A549 (cell line): ENCODE data around the gene MEF2C. TPM values are rescaled to one million over a fixed set of nuclear protein-coding genes. Genes with fewer than 3 reads are reported as not detected.

Source experiments
- ATAC-seq, 2 experiments: fragments of 200-7000 bp in 1 of 2; fragments of >200 bp in 1 of 2; cut with Nextera tagmentation in 1 of 2; cut with Tn5 transposase in 1 of 2; 3 replicates each; pipeline versions ENCODE4 v1.8.0 to v1.9.1; 2018 to 2020; ENCODE audit warnings: mild to moderate bottlenecking in 1 of 2, moderate library complexity in 1 of 2
- CTCF ChIA-PET: fragments of 300-600 bp; sonication (Branson Sonifier 250); formaldehyde crosslinking; extraction: SDS; loops from one replicate; lab custom pipeline; 2021; ENCODE audit warnings: antibody characterized with exemption, inconsistent platforms; lab: Yijun Ruan, JAX
- POLR2A ChIA-PET: fragments of 350-600 bp; formaldehyde crosslinking; extraction: SDS; loops from one replicate; lab custom pipeline; 2021; ENCODE audit warnings: antibody characterized with exemption, inconsistent platforms; lab: Yijun Ruan, JAX
- DNase-seq, 2 experiments: peaks; one replicate each; pipeline versions ENCODE4 v3.0.0 to v3.0.0-alpha.2; 2011 to 2016; ENCODE audit warnings: low read depth in 1 of 2, low spot score in 1 of 2
- FAIRE-seq: peaks from 2 replicates; lab custom pipeline; 2011; peaks lifted over from hg19 to GRCh38; lab: Jason Lieb, UNC
- H3K27ac ChIP-seq, 2 experiments: fragments of >200 bp; sonication (Bioruptor Twin); formaldehyde crosslinking; 3 replicates each; pipeline ENCODE4 v1.5.1; 2016 to 2017
- H3K4me1 ChIP-seq: fragments of >200 bp; sonication (Bioruptor Twin); formaldehyde crosslinking; 3 replicates; pipeline ENCODE4 v1.6.1; 2016
- H3K4me2 ChIP-seq: fragments of >200 bp; sonication (Bioruptor Twin); formaldehyde crosslinking; 3 replicates; pipeline ENCODE4 v1.6.1; 2016
- H3K4me3 ChIP-seq: fragments of >200 bp; sonication (Bioruptor Twin); formaldehyde crosslinking; 3 replicates; pipeline ENCODE4 v1.5.1; 2016
- H3K9me3 ChIP-seq: fragments of >200 bp; sonication (Bioruptor Twin); formaldehyde crosslinking; 3 replicates; pipeline ENCODE4 v1.6.1; 2016
- BHLHE40 ChIP-seq: IDR thresholded peaks from 2 replicates; pipeline ENCODE4 v1.6.1; 2012; ENCODE audit warnings: low read depth, low read length, inconsistent platforms
- CBX2 ChIP-seq: fragments of 200-600 bp; sonication (generic); IDR thresholded peaks from 2 replicates; pipeline ENCODE4 v1.6.1; 2016; ENCODE audit warnings: low read depth, mild to moderate bottlenecking, borderline replicate concordance
- CBX8 ChIP-seq: fragments of 200-600 bp; sonication (generic); IDR thresholded peaks from 2 replicates; pipeline ENCODE4 v1.6.1; 2016
- CEBPB ChIP-seq, 2 experiments: fragments of >200 bp in 1 of 2; sonication (Bioruptor Twin) in 1 of 2; formaldehyde crosslinking in 1 of 2; IDR thresholded peaks; 2 replicates each; pipeline ENCODE4 v1.6.1; 2012 to 2016
- CHD4 ChIP-seq: fragments of 200-600 bp; sonication (generic); IDR thresholded peaks from 2 replicates; pipeline ENCODE4 v1.6.1; 2016; ENCODE audit warnings: antibody characterized with exemption, mild to moderate bottlenecking, borderline replicate concordance
- EHF ChIP-seq: fragments of 250-450 bp; sonication (Bioruptor Pico); IDR thresholded peaks from 2 replicates; pipeline ENCODE4 v1.5.0; 2020; ENCODE audit warnings: mild to moderate bottlenecking
- EHMT2 ChIP-seq: fragments of 200-600 bp; sonication (generic); IDR thresholded peaks from 2 replicates; pipeline ENCODE4 v1.6.1; 2016; ENCODE audit warnings: antibody characterized with exemption, low read depth, mild to moderate bottlenecking, moderate library complexity
- EP300 ChIP-seq, 2 experiments: fragments of >200 bp; sonication (Bioruptor Twin); formaldehyde crosslinking; IDR thresholded peaks; 2 replicates in 1 of 2; 3 replicates in 1 of 2; pipeline ENCODE4 v1.6.1; 2016 to 2017
- ESRRA ChIP-seq: fragments of 150-350 bp; IDR thresholded peaks from 2 replicates; pipeline ENCODE4 v1.6.1; 2014; ENCODE audit warnings: mild to moderate bottlenecking, low read length, borderline replicate concordance
- FOSL2 ChIP-seq, 2 experiments: fragments of 450-650 bp in 1 of 2; fragments of >200 bp in 1 of 2; sonication (Bioruptor Twin) in 1 of 2; formaldehyde crosslinking; IDR thresholded peaks; 2 replicates each; pipeline versions ENCODE4 v1.5.0 to v1.6.1; 2016 to 2020; ENCODE audit warnings: mild to moderate bottlenecking in 1 of 2, moderate library complexity in 1 of 2
- HOXA7 ChIP-seq: fragments of 250-450 bp; sonication (Bioruptor Pico); IDR thresholded peaks from 2 replicates; pipeline ENCODE4 v1.5.0; 2020; ENCODE audit warnings: mild to moderate bottlenecking, moderate library complexity
- JUNB ChIP-seq: fragments of >200 bp; sonication (Bioruptor Twin); formaldehyde crosslinking; IDR thresholded peaks from 2 replicates; pipeline ENCODE4 v1.6.1; 2016
- KDM1A ChIP-seq: fragments of 200-600 bp; sonication (generic); IDR thresholded peaks from 2 replicates; pipeline ENCODE4 v1.6.1; 2016; ENCODE audit warnings: low read depth, mild to moderate bottlenecking
- NFE2L2 ChIP-seq: fragments of 150-350 bp; conservative IDR thresholded peaks from 2 replicates; pipeline ENCODE4 v1.6.1; 2014; ENCODE audit warnings: low read length
- NPAS2 ChIP-seq: fragments of 250-450 bp; sonication (Bioruptor Pico); IDR thresholded peaks from 2 replicates; pipeline ENCODE4 v1.8.0; 2022; ENCODE audit warnings: mild to moderate bottlenecking, moderate library complexity, borderline replicate concordance
- NR3C1 ChIP-seq: fragments of >200 bp; sonication (Bioruptor Twin); formaldehyde crosslinking; IDR thresholded peaks from 3 replicates; pipeline ENCODE4 v1.6.1; 2017
- POLR2AphosphoS2 ChIP-seq: conservative IDR thresholded peaks from 2 replicates; pipeline ENCODE4 v1.6.1; 2012; ENCODE audit warnings: low read length, improper control_type of control experiment, inconsistent platforms
- SMC3 ChIP-seq: fragments of >200 bp; sonication (Bioruptor Twin); formaldehyde crosslinking; IDR thresholded peaks from 3 replicates; pipeline ENCODE4 v1.6.1; 2018; ENCODE audit warnings: inconsistent platforms
- TP53 ChIP-seq: fragments of 250-450 bp; sonication (Bioruptor Pico); IDR thresholded peaks from 2 replicates; pipeline ENCODE4 v1.5.0; 2021; ENCODE audit warnings: mild to moderate bottlenecking, moderate library complexity
- ZFP36 ChIP-seq: fragments of 450-650 bp; IDR thresholded peaks from 2 replicates; pipeline ENCODE4 v1.6.1; 2014; ENCODE audit warnings: borderline replicate concordance; ENCODE audit not compliant: partially characterized antibody
- ZNF302 ChIP-seq: fragments of 250-450 bp; sonication (Bioruptor Pico); IDR thresholded peaks from 2 replicates; pipeline ENCODE4 v1.9.0; 2021; ENCODE audit warnings: inconsistent platforms, mild to moderate bottlenecking, moderate library complexity
- WGBS: methylation state at CpG from one replicate; pipeline ENCODE4 v1.1.6; 2017; ENCODE audit errors: missing lambda C conversion rate; 5-methylcytosine and 5-hydroxymethylcytosine counted together
- polyA plus RNA-seq, 4 experiments: library from polyadenylated mRNA; depleted of rRNA in 3 of 4; stranded (reverse); fragments of >200 nt; fragmentation: RNase III in 1 of 4; extraction: RNeasy Plus Mini Kit Qiagen cat#74134 plus additional on column Dnase treatment in 1 of 4; gene quantifications; 2 replicates in 3 of 4; 3 replicates in 1 of 4; pipeline ENCODE4 v1.2.3, GENCODE V29; 2011 to 2017
- TF ChIP-seq, protein P1 (sequence below): fragments of >200 bp; sonication (Bioruptor Twin); formaldehyde crosslinking; IDR thresholded peaks from 2 replicates; pipeline ENCODE4 v1.6.1; 2016
- TF ChIP-seq, protein P2 (sequence below): IDR thresholded peaks from 2 replicates; pipeline ENCODE4 v1.6.1; 2012; ENCODE audit warnings: low read depth, borderline replicate concordance
- TF ChIP-seq, protein P3 (sequence below): fragments of 250-450 bp; sonication (Bioruptor Pico); IDR thresholded peaks from 2 replicates; pipeline ENCODE4 v1.5.0; 2021; ENCODE audit warnings: mild to moderate bottlenecking, moderate library complexity, borderline replicate concordance
- TF ChIP-seq, protein P4 (sequence below): fragments of 450-650 bp; IDR thresholded peaks from 2 replicates; pipeline ENCODE4 v1.6.1; 2014; ENCODE audit warnings: antibody characterized with exemption
- TF ChIP-seq, protein P5 (sequence below): fragments of 200-600 bp; sonication (generic); IDR thresholded peaks from 2 replicates; pipeline ENCODE4 v1.6.1; 2016; ENCODE audit warnings: antibody characterized with exemption, mild to moderate bottlenecking, moderate library complexity

MEF2C gene
- polyA plus RNA-seq, 2 of the 4 experiments (the other 2 are of a cell fraction): 0.03 to 0.06 TPM

DNA sequence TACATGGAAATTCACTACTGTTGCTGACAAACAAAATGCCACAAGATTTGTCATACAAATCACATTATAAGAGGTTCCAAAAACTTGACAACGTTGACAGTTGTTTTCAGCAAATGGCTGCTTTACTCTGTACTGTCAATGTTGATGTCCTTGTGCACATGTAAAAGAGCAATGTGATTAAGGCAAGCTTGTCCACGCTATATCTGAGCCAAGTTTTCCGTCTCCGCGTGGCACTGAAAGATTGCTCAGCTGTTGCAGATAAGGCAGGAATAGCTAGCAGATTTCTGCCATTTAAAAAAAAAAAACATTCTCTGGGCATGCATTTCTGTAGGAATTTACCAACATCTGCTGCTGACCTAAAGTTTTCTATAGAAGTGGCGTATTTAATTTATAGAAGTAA is 46.4 kb upstream of the MEF2C start (continued):
- TF ChIP-seq EHMT2 (no peak), CEBPB (IDR thresholded peaks at IDR 0.05) (no peak), HOXA7 (no peak)
- TF ChIP-seq, all 56 proteins: peak for 0

DNA sequence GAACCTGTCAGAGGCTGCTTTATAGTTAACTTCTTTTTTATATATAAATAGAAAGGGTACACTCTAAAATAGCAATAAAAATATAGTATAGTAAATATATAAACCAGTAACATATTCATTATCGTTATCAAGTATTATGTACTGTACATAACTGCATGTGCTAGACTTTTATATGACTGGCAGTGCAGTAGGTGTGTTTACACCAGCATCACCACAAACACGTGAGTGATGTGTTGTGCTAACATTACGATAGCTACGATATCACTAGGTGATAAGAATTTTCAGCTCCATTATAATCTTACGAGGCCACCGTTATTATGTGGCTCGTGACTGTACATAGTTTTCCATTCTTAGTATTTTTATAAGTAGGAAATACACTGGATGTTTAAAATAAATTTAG is 43.8 kb upstream of the MEF2C start:
- no peaks in the 10 kb centered on the region for H3K4me1 ChIP-seq
- no peak overlapping the region for H3K27ac ChIP-seq
- WGBS: 23% methylated on average over 7 of the region's 7 CpGs
- H3K4me3 ChIP-seq: no peak overlapping the region
- ChIA-PET POLR2A (no interaction called here), CTCF (no interaction called here)
- no peak for FAIRE-seq
- no peak for DNase-seq
- no peak for TF ChIP-seq NPAS2 (CRISPR knock-in tag)
- no peak for TF ChIP-seq CHD4
- TF ChIP-seq ZNF302 (CRISPR knock-in tag): no peak
- no peak for TF ChIP-seq EHMT2
- no peak for TF ChIP-seq TP53 (CRISPR knock-in tag)
- TF ChIP-seq SMC3: no peak
- TF ChIP-seq, all 56 proteins: peak for 0
- H3K9me3 ChIP-seq: no peaks in the 10 kb centered on the region
- H3K4me2 ChIP-seq: no peak overlapping the region
- ATAC-seq: no peak

DNA sequence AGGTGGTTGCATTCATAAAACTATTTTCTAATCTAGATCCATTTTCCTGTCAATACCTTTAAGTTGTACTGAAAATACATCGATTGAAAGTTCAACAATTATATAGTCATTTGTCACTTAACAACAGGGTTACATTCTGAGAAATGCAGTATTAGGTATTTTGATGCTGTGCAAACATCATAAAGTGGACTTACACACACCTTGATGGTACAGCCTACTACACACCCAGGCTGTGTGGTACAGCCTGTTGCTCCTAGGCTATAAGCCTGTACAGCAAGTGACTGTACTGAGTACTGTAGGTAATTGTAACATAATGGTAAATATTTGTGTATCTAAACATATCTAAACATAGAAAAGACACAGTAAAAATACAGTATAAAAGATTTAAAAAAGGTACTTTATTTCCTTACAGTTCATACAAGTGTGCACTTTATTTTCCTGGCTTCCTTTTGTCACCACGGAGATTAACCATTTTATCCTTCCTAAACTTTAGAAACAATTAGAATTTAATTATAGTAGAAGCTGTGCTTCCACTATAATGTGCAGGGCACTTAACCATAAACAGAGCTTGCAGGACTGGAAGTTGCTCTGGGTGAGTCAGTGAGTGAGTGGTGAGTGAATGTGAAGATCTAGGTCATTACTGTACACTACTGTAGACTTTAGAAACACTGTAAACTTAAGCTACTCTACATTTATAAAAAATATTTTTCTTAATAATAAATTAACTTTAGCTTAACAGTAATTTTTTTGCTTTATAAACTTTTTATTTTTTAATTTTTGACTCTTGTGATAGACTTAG is 42.9 kb upstream of the MEF2C start:
- FAIRE-seq (no peak), DNase-seq (no peak), ATAC-seq (no peak)
- POLR2A ChIA-PET: no interaction called here
- no peak overlapping the region for H3K4me2 ChIP-seq
- H3K4me3 ChIP-seq: no peak overlapping the region
- H3K27ac ChIP-seq: no peak overlapping the region
- H3K9me3 ChIP-seq: no peaks in the 10 kb centered on the region
- TF ChIP-seq, protein P1, sequence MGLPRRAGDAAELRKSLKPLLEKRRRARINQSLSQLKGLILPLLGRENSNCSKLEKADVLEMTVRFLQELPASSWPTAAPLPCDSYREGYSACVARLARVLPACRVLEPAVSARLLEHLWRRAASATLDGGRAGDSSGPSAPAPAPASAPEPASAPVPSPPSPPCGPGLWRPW: no peak
- TF ChIP-seq CBX2 (no peak), CBX8 (no peak), EP300 (IDR thresholded peaks at IDR 0.05) (no peak), ZFP36 (no peak), ESRRA (no peak), EHF (CRISPR knock-in tag) (no peak), NR3C1 (no peak), CEBPB (IDR thresholded peaks at IDR 0.05) (no peak), CHD4 (no peak), JUNB (no peak), KDM1A (no peak), NFE2L2 (no peak), FOSL2 (IDR thresholded peaks at IDR 0.05) (no peak), FOSL2 (CRISPR knock-in tag; IDR thresholded peaks at IDR 0.05) (no peak), POLR2AphosphoS2 (no peak), BHLHE40 (no peak)
- TF ChIP-seq, protein P2, sequence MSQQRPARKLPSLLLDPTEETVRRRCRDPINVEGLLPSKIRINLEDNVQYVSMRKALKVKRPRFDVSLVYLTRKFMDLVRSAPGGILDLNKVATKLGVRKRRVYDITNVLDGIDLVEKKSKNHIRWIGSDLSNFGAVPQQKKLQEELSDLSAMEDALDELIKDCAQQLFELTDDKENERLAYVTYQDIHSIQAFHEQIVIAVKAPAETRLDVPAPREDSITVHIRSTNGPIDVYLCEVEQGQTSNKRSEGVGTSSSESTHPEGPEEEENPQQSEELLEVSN: no peak
- CTCF ChIA-PET: no interaction called here
- no peaks in the 10 kb centered on the region for H3K4me1 ChIP-seq
- 7% methylated on average over 2 of the region's 2 CpGs for WGBS

DNA sequence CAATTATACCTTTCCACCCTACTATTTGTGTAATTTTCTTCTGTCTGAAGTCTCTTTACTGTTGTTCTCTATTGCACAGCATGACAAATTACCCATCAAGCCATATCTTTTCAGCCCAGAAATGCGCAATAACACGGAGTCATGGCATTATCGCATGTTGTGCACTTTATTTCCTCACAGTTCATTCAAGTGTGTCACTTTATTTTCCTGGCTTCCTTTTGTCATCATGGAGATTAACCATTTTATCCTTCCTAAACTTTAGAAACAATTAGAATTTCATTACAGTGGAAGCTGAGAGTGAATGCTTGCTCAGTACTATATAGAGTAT is 41.3 kb upstream of the MEF2C start:
- no peak for ATAC-seq
- WGBS: 1% methylated on average over 3 of the region's 3 CpGs
- FAIRE-seq: no peak
- CTCF ChIA-PET: interaction anchor here (0.9 to 1.8 kb wide), 2 partner anchors 195 to 233 kb away, joined by 3 to 6 read pairs; no protein-coding TSS in a partner anchor
- Histone ChIP-seq H3K9me3 (no peaks in the 10 kb centered on the region), H3K4me1 (no peaks in the 10 kb centered on the region), H3K4me2 (no peak overlapping the region), H3K4me3 (no peak overlapping the region), H3K27ac (no peak overlapping the region)
- POLR2A ChIA-PET: no interaction called here
- DNase-seq: no peak
- TF ChIP-seq SMC3: no peak
- TF ChIP-seq, protein P3, sequence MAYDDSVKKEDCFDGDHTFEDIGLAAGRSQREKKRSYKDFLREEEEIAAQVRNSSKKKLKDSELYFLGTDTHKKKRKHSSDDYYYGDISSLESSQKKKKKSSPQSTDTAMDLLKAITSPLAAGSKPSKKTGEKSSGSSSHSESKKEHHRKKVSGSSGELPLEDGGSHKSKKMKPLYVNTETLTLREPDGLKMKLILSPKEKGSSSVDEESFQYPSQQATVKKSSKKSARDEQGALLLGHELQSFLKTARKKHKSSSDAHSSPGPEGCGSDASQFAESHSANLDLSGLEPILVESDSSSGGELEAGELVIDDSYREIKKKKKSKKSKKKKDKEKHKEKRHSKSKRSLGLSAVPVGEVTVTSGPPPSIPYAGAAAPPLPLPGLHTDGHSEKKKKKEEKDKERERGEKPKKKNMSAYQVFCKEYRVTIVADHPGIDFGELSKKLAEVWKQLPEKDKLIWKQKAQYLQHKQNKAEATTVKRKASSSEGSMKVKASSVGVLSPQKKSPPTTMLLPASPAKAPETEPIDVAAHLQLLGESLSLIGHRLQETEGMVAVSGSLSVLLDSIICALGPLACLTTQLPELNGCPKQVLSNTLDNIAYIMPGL (CRISPR knock-in tag): no peak
- TF ChIP-seq, protein P4, sequence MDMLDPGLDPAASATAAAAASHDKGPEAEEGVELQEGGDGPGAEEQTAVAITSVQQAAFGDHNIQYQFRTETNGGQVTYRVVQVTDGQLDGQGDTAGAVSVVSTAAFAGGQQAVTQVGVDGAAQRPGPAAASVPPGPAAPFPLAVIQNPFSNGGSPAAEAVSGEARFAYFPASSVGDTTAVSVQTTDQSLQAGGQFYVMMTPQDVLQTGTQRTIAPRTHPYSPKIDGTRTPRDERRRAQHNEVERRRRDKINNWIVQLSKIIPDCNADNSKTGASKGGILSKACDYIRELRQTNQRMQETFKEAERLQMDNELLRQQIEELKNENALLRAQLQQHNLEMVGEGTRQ: no peak
- TF ChIP-seq, protein P5, sequence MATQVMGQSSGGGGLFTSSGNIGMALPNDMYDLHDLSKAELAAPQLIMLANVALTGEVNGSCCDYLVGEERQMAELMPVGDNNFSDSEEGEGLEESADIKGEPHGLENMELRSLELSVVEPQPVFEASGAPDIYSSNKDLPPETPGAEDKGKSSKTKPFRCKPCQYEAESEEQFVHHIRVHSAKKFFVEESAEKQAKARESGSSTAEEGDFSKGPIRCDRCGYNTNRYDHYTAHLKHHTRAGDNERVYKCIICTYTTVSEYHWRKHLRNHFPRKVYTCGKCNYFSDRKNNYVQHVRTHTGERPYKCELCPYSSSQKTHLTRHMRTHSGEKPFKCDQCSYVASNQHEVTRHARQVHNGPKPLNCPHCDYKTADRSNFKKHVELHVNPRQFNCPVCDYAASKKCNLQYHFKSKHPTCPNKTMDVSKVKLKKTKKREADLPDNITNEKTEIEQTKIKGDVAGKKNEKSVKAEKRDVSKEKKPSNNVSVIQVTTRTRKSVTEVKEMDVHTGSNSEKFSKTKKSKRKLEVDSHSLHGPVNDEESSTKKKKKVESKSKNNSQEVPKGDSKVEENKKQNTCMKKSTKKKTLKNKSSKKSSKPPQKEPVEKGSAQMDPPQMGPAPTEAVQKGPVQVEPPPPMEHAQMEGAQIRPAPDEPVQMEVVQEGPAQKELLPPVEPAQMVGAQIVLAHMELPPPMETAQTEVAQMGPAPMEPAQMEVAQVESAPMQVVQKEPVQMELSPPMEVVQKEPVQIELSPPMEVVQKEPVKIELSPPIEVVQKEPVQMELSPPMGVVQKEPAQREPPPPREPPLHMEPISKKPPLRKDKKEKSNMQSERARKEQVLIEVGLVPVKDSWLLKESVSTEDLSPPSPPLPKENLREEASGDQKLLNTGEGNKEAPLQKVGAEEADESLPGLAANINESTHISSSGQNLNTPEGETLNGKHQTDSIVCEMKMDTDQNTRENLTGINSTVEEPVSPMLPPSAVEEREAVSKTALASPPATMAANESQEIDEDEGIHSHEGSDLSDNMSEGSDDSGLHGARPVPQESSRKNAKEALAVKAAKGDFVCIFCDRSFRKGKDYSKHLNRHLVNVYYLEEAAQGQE: no peak
- no peak for TF ChIP-seq TP53 (CRISPR knock-in tag)
